ENCODE results near the gene LLGL1.
A peak's percentile ranks its signal among the peaks of the same experiment; 100 is the strongest.

Gene LLGL1

GRCh38 chr17:18186627-18186982, 38.8 kb upstream of the LLGL1 start:
- no peak for DNase-seq (ENCODE audit: low read depth in 1 of 2, low spot score in 1 of 2)
- TF ChIP-seq POLR2AphosphoS5 (IDR thresholded peaks at IDR 0.05; ENCODE audit: low read depth) (no peak), CTCF (IDR thresholded peaks at IDR 0.05; ENCODE audit: insufficient read depth, low read length) (no peak), GABPA (IDR thresholded peaks at IDR 0.05; ENCODE audit: low read depth) (no peak), SPI1 (IDR thresholded peaks at IDR 0.05; ENCODE audit: borderline replicate concordance, low read depth) (no peak)
- TF ChIP-seq, protein P1, sequence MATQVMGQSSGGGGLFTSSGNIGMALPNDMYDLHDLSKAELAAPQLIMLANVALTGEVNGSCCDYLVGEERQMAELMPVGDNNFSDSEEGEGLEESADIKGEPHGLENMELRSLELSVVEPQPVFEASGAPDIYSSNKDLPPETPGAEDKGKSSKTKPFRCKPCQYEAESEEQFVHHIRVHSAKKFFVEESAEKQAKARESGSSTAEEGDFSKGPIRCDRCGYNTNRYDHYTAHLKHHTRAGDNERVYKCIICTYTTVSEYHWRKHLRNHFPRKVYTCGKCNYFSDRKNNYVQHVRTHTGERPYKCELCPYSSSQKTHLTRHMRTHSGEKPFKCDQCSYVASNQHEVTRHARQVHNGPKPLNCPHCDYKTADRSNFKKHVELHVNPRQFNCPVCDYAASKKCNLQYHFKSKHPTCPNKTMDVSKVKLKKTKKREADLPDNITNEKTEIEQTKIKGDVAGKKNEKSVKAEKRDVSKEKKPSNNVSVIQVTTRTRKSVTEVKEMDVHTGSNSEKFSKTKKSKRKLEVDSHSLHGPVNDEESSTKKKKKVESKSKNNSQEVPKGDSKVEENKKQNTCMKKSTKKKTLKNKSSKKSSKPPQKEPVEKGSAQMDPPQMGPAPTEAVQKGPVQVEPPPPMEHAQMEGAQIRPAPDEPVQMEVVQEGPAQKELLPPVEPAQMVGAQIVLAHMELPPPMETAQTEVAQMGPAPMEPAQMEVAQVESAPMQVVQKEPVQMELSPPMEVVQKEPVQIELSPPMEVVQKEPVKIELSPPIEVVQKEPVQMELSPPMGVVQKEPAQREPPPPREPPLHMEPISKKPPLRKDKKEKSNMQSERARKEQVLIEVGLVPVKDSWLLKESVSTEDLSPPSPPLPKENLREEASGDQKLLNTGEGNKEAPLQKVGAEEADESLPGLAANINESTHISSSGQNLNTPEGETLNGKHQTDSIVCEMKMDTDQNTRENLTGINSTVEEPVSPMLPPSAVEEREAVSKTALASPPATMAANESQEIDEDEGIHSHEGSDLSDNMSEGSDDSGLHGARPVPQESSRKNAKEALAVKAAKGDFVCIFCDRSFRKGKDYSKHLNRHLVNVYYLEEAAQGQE (IDR thresholded peaks at IDR 0.05; ENCODE audit: insufficient replicate concordance, low read depth): no peak
- peak overlapping the region; percentile 69 for H3K4me3 ChIP-seq (replicated peaks; ENCODE audit: insufficient read depth, low read length)
- H3K27ac ChIP-seq (replicated peaks): no peak overlapping the region
- H3K27me3 ChIP-seq (ENCODE audit: insufficient read depth, poor library complexity, severe bottlenecking): no peaks in the 10 kb centered on the region

GRCh38 chr17:18187226-18187625, 38.2 kb upstream of the LLGL1 start:
- TF ChIP-seq POLR2AphosphoS5 (IDR thresholded peaks at IDR 0.05; ENCODE audit: low read depth) (no peak), CTCF (IDR thresholded peaks at IDR 0.05; ENCODE audit: insufficient read depth, low read length) (no peak), GABPA (IDR thresholded peaks at IDR 0.05; ENCODE audit: low read depth) (no peak), SPI1 (IDR thresholded peaks at IDR 0.05; ENCODE audit: borderline replicate concordance, low read depth) (no peak)
- TF ChIP-seq, protein P1 (IDR thresholded peaks at IDR 0.05; ENCODE audit: insufficient replicate concordance, low read depth): no peak
- no peak for DNase-seq (ENCODE audit: low read depth in 1 of 2, low spot score in 1 of 2)
- no peak overlapping the region for H3K27ac ChIP-seq (replicated peaks)

GRCh38 chr17:18187821-18188761, 37.3 kb upstream of the LLGL1 start:
- peak overlapping the region; percentile 69 for H3K4me3 ChIP-seq (replicated peaks; ENCODE audit: insufficient read depth, low read length)
- no peak for DNase-seq (ENCODE audit: low read depth in 1 of 2, low spot score in 1 of 2)
- no peak overlapping the region for H3K27ac ChIP-seq (replicated peaks)
- H3K27me3 ChIP-seq (ENCODE audit: insufficient read depth, poor library complexity, severe bottlenecking): no peaks in the 10 kb centered on the region
- no peak for TF ChIP-seq GABPA (IDR thresholded peaks at IDR 0.05; ENCODE audit: low read depth)
- no peak for TF ChIP-seq CTCF (IDR thresholded peaks at IDR 0.05; ENCODE audit: insufficient read depth, low read length)
- no peak for TF ChIP-seq POLR2AphosphoS5 (IDR thresholded peaks at IDR 0.05; ENCODE audit: low read depth)
- TF ChIP-seq, protein P1 (IDR thresholded peaks at IDR 0.05; ENCODE audit: insufficient replicate concordance, low read depth): no peak
- TF ChIP-seq SPI1 (IDR thresholded peaks at IDR 0.05; ENCODE audit: borderline replicate concordance, low read depth): no peak

More at GRCh38 chr17:18187226-18187625, 38.2 kb upstream of the LLGL1 start:
- H3K27me3 ChIP-seq (ENCODE audit: insufficient read depth, poor library complexity, severe bottlenecking): no peaks in the 10 kb centered on the region
- H3K4me3 ChIP-seq (replicated peaks; ENCODE audit: insufficient read depth, low read length): peak overlapping the region; percentile 69

Data from HL-60 (cell line).